Epithelial cell of umbilical artery (primary cell): ENCODE data around the gene ALG12. TPM values are rescaled to one million over a fixed set of nuclear protein-coding genes. Genes with fewer than 3 reads are reported as not detected.

Experiments
- total RNA-seq: library from RNA; depleted of rRNA; stranded (reverse); fragments of >200 nt; gene quantifications from 2 replicates; pipeline ENCODE4 v1.2.3, GENCODE V29; 2014

Gene ALG12
- 17.9 and 18.7 TPM in 2 replicates for total RNA-seq

DNA sequence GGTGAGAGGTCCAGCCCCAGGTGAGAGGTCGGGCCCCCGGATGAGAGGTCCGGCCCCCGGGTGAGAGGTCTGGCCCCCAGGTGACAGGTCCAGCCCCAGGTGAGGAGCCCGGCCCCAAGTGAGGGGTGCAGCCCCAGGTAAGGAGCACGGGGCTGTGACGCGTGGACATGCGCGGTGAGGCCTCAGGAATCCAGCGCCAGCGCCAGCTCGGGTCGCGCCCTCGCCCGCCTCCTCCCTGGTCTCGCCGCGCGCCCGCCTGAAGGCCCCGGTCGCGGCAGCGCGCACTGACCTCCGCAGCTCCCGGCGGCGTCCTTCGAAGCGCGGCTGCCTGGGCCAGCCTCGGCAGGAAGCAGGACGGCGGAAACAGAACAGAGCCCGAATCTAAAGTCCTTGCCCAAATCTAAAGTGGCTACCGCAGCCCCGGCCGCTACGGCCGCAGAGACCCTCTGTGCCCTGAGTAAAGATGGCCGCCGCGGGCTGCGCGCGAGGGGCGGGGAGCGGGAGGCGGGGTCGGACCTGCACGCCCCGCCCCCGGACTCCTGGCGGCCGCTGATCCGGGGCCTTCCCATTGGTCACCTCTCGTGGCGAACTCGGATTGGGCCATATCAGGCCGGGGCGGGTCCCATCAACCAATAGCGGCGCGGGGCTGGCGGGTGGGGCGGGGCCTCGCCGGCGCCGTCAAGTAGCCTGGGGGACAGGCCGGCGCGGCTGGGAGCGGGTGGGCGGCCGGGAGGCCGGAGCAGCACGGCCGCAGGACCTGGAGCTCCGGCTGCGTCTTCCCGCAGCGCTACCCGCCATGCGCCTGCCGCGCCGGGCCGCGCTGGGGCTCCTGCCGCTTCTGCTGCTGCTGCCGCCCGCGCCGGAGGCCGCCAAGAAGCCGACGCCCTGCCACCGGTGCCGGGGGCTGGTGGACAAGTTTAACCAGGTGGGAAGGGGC, at the start of gene ALG12, which contains the start of gene CRELD2:
ALG12 (minus strand) TSS at position 465 of the 937 bp plus-strand sequence. CDS start 4,673 bp downstream, outside the sequence.
CRELD2 (plus strand) TSS at position 661 of the 937 bp plus-strand sequence; CDS start at position 797, 136 bp downstream.

DNA sequence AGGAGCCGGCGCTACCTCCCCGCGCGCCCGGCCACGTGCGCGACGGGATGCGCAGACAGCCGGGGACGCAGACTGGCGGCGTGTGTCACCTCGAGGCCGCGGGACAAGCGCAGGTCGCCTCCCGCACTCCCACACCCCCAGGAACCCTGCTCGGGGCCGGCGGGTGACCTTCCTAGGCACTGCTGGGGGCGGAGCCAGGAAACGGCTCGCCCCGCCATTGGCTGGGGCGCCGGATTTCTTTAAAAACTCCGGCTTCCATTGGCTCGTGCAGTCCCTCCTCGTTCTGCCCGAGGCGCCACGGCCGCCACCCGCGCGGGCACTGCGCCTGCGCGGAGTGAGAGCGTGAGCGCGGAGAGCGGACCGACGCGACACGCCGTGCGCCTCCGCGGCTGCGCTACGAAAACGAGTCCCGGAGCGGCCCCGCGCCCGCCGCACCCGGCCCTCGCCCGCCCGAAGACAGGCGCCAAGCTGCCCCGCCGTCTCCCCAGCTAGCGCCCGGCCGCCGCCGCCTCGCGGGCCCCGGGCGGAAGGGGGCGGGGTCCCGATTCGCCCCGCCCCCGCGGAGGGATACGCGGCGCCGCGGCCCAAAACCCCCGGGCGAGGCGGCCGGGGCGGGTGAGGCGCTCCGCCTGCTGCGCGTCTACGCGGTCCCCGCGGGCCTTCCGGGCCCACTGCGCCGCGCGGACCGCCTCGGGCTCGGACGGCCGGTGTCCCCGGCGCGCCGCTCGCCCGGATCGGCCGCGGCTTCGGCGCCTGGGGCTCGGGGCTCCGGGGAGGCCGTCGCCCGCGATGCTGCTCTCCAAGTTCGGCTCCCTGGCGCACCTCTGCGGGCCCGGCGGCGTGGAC, 42.1 kb upstream of the ALG12 start, which contains the start of gene PIM3:
PIM3 (plus strand) TSS at position 614 of the 846 bp plus-strand sequence; CDS start at position 790, 176 bp downstream.

DNA sequence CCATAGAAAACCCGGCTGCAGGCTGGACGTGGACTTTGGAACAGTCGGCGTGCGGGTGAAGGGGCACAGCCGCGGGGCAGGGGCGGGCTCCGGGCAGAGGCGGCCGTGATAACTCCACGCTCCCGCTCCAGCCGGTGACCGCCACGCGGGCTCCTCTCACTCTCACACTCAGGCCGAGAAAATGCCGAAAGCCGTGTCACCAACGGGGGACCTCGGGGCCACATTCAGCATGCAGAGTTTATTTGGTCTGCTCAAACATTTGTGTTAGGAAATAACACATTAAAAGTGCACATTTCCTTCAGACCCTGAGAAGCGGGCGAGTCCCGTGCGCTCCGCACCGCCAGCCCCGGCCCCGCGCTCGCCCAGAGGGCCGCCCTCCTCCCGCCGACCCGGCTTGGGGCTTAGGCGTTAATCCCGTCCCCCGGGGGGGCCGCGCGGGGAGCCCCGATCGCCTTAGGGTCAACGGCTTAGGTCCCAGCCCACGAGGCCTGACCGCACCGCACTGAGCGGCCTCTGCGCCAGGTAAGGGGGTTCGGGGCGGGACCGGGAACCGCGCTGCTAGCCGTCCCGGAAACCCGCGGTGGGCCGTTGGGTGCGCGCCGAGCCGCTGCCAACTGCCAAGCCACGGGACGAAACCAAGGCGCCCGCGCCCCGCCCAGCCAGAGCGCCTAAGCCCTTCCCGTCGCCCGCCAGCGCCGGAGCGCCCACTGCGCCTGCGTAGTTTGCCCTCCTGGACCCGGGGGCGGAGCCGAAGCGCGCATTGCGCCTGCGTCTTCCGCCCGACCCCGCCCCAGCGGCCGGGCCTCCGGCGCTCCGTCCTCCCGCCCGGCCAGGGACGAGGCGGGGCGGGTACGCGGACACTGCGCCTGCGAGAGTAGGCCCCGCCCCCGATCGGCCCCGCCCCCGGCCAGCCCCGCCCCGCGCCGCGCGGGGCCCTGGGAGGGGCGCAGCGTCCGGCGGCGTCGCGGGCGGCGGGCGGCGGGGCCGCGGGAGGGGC, 65.0 kb downstream of the ALG12 start, which contains the start of gene ZBED4:
ZBED4 (plus strand) TSS at position 947 of the 997 bp plus-strand sequence. CDS start 29,819 bp downstream, outside the sequence.

Other genes starting within 250 kb of the ALG12 start
- gene BRD1, start 90.6 kb downstream of the ALG12 start, total RNA-seq = 21.4 and 27.5 TPM in 2 replicates
- gene ZBED4, start 64.6 kb downstream of the ALG12 start, total RNA-seq = 12.0 and 13.6 TPM in 2 replicates
- gene CRELD2, start 196 bp upstream of the ALG12 start, total RNA-seq = 77.2 and 81.5 TPM in 2 replicates
- gene PIM3, start 42.3 kb upstream of the ALG12 start, total RNA-seq = 129 and 130 TPM in 2 replicates
- 0.15 TPM in 1 of 2 replicates, not detected in the other for gene IL17REL, start 94.3 kb upstream of the ALG12 start, total RNA-seq
- gene TTLL8, start 139.9 kb upstream of the ALG12 start, total RNA-seq = not detected in 2 replicates
- not detected in 2 replicates for gene MLC1, start 167.0 kb upstream of the ALG12 start, total RNA-seq
- gene MOV10L1, start 171.6 kb upstream of the ALG12 start, total RNA-seq = 14.9 and 15.2 TPM in 2 replicates